GM19023 (cell line): Measurements from ENCODE around the gene SPTBN1.

Source experiments
- ATAC-seq: cut with Tn5 transposase; IDR thresholded peaks from one replicate; pipeline ENCODE4 v1.9.1; 2021; ENCODE audit warnings: mild to moderate bottlenecking, moderate library complexity; ENCODE audit not compliant: unreplicated experiment

SPTBN1 gene

DNA sequence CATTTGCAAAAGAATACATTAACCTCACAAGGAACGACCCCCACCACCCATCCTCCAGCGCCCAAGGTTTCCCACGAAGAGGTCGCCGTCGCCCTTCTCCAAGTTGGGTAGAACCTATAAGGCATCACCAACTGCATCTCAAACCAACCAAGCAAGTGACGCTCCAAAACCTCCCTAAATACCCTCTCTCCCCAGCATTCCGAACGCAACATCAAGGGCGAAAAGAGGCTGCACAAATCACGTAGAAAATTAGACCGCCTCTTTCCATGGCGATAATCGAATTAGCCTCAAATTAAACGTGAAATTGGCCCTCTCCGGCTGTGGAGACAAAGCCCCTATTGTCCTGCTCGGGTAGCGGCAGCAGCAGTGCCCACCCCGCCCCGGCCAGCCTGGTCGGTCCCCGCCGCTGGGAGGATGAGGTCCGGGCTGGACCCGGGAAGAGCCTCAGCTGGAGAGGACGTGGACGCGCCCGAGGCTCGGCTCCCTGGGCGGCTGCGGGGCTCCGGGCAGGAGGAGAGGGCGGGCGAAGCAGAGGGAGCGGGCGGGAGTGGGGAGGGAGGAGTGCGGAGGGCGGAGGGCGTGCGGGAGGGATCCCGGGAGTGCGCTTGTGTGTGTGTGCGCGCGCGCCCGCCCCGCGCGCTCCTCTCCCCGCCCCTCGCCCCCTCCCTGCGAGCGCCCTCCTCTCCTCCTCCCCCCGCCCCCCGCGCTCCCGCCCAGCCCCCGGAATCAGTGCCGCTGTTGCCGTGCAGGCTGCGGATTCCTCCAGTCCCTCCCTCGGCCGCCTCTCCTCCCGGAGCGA, at the start of gene SPTBN1:
Gene SPTBN1 (plus strand): TSS at position 765 of the 799 bp plus-strand sequence. CDS start 70,092 bp downstream, outside the sequence.
- peak; percentile 40 for ATAC-seq

DNA sequence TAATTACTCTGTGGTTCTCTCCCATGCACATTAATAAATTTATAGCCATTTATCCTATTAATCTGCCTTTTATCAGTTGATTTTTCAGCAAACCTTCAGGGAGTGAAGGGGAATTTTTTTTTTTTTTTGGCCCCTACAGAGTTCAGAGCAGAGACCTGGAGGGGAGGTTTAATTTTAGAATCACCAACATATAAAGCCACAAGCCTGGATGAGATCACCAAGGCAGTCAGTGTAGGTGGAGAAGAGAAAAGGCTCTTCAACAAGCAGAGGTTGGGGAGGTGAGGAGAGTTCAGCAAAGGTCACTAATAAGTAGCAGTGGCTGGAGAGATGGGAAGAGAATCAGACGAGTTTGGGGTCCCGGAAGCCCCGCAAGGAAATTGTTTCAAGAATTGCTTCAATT, 48.4 kb upstream of the SPTBN1 start:
- no peak for ATAC-seq

DNA sequence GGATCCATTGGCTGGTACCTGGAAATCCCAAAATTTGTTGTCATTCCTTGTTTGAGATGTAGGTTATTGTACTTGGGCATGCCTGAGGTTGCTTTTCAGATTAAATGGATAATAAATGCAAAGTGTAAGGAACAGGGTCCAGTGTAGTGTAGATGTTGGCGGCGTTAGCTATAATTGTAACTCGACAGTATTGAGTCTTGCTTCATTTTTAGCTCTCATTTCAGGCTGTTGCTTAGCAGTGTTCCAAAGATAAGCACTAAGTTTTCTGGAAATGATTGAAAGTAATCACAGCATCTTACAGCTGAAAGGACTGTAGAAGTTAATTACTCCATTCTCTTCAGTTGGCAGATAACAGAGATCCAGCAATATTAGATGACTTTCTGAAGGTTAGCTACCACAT, 47.8 kb upstream of the SPTBN1 start:
- ATAC-seq = no peak

DNA sequence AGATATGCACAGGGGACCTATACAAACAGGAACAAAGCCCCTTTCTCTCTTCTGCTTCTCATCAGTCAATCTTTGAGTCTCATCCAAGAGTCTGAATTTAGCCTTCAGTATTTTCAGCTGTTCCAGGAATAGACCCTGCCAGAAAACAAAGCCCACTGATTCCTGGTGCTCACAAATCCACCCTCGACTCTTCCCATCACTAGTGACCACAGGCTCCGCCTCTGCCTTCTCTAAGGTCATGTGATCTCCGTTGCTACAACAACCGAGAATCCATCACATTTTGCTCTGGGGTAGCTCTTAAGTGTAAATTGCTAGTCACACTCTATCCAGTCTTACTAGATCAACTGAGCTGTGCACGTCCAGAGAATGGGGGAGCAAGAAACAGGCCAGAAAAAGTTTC, 46.4 kb upstream of the SPTBN1 start:
- no peak for ATAC-seq

DNA sequence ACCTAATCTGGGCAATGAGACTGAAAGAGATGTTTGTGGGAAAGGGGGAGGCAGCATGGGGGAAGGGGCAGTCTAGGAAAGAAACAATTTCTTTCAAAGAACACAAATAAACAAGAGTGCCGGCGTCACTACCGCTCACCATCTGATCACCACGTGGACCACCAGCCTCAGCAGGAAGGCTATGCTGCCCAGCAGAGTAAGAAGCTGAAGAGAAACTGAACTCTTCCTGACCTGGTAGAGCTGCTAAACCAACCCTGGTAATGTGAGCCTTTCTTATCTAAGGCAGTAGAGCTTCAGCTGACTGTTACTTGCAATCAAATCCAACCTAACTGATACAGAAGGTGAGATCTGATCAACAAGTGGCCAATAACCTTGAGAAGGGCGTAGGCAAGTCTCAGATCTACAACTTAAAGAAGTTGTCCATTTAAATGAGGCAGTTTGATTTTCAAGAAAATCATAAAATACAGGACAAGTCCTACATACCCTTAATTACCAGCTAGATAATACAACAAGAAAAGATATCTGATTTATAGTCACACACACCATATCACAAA, 44.2 kb upstream of the SPTBN1 start:
- ATAC-seq = no peak

DNA sequence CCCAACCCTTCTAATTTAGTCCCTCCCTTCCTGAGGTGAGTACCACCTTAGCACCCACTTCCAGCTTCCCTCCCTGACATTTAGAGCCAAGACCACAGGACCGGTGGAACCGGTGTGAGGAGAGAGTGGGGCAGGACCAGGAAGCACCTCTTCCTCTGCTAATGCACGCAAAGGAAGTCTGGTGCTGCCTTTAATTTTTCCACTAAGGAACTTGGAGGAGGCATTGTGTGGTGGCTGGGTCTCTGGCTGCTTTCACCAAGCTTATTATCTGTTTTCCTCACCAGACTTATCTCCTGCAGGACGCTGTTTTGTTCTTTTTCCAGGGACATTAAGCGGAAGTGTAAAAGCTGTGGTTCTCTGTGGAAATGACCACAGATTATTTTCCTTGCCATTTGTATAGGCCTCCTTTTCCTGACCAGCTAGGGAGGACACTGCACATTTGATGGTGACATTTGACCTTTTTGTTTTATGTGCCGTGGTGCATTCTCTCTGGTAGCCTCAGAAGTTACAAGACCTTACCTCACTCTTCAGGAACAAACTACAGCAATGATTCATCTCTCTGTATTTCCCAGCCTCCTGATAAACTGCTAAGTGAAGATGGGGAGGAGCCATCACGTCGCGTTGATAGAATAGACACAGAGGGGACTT, 39.8 kb upstream of the SPTBN1 start:
- ATAC-seq = no peak

DNA sequence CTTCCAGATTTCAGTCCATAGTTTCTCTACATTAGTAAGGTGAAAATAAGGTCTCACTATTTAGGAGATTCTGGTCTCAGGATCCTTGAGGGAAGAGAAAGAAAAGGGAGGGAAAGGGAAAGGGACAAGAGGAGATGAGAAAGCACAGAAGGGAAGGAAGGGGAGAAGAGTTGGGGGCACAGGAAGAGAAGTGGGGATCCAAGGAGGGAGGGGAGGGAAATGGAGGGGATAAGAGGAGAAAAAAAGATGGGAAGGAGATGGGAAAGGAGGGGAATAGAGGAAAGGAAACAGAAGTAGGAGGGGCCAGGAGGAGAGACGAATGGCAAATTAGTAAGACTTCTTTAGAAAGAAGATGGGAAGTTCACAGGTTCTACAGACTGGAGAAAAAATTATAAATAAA, 39.2 kb upstream of the SPTBN1 start:
- ATAC-seq = no peak

DNA sequence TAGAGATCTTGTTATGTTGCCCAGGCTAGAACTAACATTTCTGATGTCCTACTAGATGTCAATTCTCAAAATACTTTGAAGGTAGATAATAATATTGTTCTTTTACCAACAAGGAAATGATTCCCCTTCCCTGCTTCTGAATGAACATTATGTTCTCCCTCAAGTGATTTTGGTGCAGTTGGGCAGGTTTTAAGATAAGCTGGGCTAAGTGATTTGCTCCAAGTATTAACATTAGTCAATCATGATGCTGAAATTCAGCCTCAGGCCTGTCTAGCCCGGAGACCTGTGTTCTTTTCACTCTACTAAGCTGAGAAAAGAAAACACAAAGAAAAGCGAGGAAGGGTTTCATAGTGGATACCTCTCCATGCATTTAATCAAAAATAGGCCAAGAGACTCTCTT, 38.5 kb upstream of the SPTBN1 start:
- ATAC-seq = no peak

DNA sequence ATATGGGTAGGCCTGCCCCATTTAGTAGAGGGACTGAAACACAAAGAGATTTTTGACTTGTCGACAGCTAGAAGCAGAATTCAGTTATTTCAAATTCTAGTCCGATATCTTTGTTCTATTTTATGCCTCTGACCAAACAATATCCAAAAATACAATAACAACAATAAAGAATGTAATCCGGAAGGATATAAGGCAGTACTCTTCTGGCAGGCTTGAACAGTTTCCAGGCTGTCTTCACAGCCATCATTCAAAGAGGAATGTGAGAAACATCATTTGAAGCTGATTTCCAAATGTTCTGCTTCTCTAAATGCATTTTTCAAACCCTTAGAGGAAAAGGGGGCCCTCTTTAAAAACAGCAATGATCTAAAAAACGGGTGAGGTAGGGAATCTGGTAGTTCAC, 36.7 kb upstream of the SPTBN1 start:
- ATAC-seq = no peak

DNA sequence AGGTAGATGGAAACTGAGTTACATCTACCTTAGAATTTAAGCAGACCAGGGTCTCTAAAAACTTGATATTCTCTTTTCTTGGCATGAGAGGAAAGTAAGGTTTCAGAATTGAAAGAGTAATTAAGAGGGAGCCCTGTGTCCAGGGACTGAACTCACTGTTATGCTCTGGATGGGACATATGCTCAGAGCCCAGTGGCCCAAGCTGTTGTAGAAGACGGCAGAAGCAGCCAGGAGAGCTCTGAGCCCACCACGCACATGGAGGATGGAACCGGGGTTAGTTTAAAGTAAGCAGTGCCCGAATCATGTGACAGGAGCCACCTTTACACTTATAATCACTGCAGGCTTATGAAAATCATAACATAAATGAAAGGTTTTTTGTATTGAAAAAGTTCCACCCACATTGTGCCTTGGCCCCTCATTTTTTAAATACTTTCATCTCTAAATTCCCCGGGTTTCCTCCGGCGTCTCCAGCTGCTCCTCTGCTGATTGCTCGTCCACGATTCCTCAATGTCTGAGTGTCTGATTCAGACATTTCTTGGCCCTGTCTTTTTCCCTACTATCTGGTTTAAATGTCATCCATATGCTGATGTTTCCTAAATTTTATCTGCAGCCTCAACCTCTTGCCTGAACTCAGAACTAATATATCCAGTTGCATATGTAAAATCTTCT, 36.1 kb upstream of the SPTBN1 start:
- ATAC-seq = no peak

DNA sequence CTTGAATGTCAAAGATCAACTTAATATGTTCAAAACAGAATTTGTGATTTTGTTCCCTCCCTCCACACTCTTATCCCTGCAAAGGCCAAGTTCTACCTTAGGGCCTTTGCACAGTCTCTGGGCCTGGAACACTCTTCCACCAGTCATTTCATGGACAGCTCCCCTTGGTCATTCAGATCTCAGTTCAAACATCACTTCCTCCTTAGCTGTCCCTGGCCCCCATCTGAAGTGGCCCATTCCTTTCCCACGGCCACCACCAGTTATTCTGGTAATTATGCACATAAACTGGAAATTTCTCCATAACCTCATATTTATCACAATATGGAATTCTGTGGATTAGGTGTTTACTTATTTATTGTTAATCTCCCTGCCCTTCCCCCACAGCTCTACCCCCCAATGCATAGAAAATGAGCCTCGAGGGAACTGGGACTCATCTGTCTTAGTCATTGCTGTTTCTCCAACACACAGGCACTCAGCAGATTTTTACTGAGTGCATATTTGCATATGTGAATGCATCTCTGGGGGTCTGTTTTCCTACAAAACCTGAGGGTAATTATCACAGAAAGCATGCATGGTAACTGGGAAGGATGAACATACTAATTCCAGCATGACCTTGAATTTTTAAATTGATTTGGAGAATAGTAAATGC, 35.5 kb upstream of the SPTBN1 start:
- no peak for ATAC-seq

DNA sequence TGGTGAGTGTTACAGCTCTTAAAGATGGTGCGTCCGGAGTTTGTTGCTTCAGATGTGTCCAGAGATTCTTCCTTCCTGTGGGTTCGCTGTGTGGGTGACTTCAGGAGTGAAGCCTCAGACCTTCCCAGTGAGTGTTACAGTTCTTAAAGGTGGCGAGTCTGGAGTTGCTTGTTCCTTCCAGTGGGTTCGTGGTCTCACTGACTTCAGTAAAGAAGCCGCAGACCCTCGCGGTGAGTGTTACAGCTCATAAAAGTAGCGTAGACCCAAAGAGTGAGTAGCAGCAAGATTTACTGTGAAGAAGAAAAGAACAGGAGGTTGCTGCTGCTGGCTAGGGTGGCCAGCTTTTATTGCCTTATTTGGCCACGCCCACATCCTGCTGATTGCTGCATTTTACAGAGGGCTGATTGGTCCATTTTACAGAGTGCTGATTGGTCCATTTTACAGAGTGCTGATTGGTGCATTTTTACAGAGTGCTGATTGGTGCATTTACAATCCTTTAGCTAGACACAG, 34.0 kb upstream of the SPTBN1 start:
- no peak for ATAC-seq

DNA sequence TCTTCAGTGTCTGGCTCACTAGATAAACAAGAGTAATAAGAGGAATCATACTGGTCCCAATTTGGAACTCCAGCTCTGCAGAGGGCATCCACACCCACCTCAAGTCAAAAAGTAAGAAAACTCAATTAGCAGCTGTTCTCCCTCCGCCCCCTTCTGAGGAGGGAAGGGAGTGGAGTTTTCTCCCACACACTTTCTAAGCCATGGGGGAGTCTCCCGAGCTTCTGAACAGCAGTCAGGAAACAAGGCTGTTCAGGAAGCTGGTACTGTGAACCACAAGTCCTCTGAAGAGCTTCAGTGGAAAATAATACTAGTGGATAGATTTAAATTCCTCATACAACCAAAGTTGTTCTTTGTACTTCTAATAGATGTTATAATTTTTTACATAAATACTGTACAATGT, 32.9 kb upstream of the SPTBN1 start:
- ATAC-seq = no peak

DNA sequence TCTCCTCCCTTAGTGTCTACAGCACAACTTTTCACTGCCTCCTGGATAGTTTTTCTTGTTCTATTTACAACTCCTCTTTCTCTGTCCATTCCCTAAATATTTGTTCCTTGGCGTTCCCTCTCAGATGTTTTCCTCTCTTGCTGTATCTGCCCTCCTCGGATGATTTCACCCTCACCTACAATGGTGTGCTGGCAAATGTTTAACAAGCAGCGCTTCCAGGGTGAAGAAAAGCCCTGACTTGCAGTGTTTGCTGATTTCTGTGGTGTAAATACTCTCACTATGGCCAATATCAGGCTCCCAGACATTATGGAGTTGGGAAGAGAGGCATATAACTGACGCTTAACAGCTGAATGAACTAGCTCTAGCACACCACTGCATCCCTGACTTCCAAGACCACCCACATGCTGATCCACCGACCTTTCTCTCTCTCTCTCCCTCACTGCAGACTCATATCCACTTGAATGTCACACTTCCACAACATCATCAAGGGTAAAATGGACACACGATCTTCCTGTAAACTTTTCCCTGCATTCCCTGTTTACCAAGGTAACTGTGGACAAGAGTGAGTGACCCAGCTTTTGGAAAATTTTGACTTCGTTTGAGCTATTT, 31.5 kb upstream of the SPTBN1 start:
- ATAC-seq = no peak

DNA sequence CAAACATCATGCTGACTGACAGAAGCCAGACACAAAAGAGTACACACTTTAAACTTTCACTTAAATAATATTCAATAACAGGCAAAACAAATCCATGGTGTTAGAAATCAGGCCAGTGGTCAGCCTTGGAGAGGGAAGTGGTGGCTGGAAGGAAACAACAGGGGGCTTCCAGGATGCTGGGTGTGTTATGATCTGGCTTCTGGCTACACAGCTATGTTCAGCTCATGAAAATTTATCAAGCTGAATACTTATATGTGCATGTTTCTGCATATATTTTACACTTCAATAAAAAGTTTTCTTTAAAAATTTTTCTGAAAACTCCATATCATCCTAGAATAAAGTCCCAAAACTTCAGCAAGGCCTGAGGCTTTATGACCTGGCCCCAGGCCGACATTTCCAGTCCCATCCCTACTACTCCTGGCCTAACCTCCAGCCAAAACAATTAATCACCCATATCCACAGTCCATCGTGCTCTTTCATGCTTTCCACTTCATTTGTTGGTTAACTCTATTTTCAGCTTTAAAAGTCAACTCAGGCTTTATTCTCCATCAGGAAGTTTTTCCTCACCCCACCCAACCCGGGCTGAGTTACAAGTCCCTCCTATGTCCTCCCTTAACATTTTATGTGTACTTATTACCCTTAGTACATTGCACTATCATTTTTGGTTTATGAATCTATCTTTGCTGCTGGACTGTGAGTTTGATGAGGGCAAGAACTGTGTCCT, 27.9 kb upstream of the SPTBN1 start:
- no peak for ATAC-seq

DNA sequence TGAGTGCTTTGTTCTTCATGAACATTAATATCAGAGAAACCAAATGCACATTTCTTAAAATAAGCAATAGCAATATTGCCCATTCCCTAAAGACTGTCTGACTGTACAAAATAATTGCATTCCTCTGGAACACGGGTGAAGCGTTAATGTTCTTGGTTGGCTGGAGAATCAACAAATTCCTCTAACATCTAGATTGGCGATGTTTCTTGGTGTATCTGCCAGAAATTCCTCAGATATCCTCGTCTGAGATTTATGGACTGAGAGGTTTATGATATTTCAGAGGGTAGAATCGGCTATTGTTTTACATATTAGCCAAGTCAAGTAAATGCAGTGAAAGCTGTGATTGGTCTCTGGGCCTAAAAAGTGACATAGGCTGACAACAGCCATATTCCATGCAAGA, 27.1 kb upstream of the SPTBN1 start:
- ATAC-seq = no peak

DNA sequence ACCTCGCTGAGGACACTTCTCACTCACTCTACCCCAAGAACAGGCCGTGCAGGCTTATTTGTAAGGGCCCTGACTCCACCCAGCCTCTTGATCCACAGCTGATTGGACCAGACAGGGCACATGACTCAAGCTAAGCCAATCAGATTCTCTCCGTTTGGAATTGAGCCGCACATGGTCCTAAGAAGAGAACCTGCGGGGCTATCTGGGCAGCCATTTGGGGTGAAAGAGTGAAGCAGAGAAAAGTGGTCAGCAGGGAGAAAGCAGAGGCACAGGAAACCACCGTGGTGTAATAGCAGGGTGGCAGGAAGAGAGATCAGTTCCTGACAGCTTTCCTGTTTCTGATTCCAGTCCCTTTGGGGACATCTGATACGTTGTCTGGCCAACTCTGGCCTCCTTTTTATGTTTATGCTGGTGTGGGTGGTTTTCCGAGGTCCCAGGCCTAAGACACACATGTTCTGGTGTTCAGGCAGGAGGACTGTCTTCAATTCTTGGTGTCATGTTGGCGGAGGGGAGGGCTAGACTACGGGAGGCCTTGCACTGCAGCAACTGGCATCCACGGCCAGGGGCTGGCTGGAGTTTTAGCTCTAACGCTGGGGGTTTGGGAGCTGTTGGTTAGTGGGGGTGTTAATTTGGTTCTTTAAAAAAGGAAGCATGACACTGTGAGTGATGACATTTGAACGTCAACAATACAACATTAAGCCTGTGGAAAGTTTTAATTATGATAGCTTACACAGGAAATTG, 26.1 kb upstream of the SPTBN1 start:
- ATAC-seq = no peak

DNA sequence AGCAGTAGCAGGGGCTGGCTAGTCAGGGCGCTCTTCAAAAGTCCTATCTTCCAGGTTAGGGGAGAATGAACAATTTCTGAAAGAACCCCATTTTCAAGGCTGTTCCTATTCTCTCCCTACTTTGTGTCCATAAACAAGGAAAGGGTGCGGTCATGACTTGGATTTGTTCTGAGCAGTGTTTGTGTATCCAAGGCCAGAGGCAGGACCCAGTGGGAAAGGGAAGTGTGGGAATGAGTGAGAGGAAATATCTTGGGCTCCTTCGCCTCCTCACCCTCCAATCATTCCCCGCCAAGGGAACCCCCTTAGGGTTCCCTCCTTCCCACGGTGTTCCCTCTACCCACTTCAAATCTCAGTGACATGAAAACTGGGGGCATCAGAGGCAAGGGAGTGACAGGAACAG, 25.5 kb upstream of the SPTBN1 start:
- no peak for ATAC-seq
